Subcutaneous abdominal adipose tissue (tissue), 5 donors: ENCODE measurements around the gene BMPR1A.

Experiments used
- H3K27ac ChIP-seq: one replicate; pipeline ENCODE4 v1.7.0; 2013; ENCODE audit warnings: low read depth, mild to moderate bottlenecking, inconsistent platforms, low read length, moderate library complexity
- H3K27me3 ChIP-seq, 5 donors: one replicate each; pipeline ENCODE4 v1.7.0; 2013; ENCODE audit warnings: low read length in 5 of 5, inconsistent platforms in 1 of 5; ENCODE audit not compliant: control insufficient read depth in 5 of 5, insufficient read depth in 4 of 5
- H3K36me3 ChIP-seq, 5 donors: one replicate each; pipeline ENCODE4 v1.7.0; 2013; ENCODE audit warnings: low read length in 5 of 5; ENCODE audit not compliant: control insufficient read depth in 5 of 5, insufficient read depth in 5 of 5
- H3K4me1 ChIP-seq, 5 donors: one replicate each; pipeline ENCODE4 v1.7.0; 2013; ENCODE audit warnings: low read length in 5 of 5, mild to moderate bottlenecking in 3 of 5, moderate library complexity in 1 of 5; ENCODE audit not compliant: control insufficient read depth in 5 of 5, insufficient read depth in 5 of 5
- H3K4me3 ChIP-seq, 5 donors: one replicate each; pipeline ENCODE4 v1.7.0; 2013; ENCODE audit warnings: low read length in 5 of 5, low read depth in 1 of 5
- H3K9ac ChIP-seq, 5 donors: one replicate each; pipeline ENCODE4 v1.7.0; 2013; ENCODE audit warnings: low read length in 5 of 5, mild to moderate bottlenecking in 4 of 5, moderate library complexity in 3 of 5
- H3K9me3 ChIP-seq, 5 donors: one replicate each; pipeline ENCODE4 v1.7.0; 2013; ENCODE audit warnings: low read length in 5 of 5; ENCODE audit not compliant: control insufficient read depth in 5 of 5
- donor health status: healthy.
- donor health status: healthy.
- donor health status: healthy.
- donor health status: healthy.
- donor health status: healthy.

The BMPR1A gene

GRCh38 chr10:86955501-86956194, 199.2 kb downstream of the BMPR1A start:
- H3K9ac ChIP-seq, result peak overlapping the region; percentile 63 to 89 (median 78)
- peak overlapping the region; percentile 38 to 80 (median 72) for H3K4me3 ChIP-seq
- H3K4me1 ChIP-seq, result peaks cover 23 to 96% (median 82%) of the 10 kb centered on the region in 5 donors
- H3K27ac ChIP-seq, result peak overlapping the region; percentile 99
- H3K9me3 ChIP-seq, result no peaks in the 10 kb centered on the region
- no peaks in the 10 kb centered on the region for H3K27me3 ChIP-seq
- H3K36me3 ChIP-seq, result no peaks in the 10 kb centered on the region

GRCh38 chr10:86956195-86956847, 199.9 kb downstream of the BMPR1A start:
- Histone ChIP-seq H3K9me3 (no peaks in the 10 kb centered on the region), H3K36me3 (peaks cover 0 to 4% (median 2%) of the 10 kb centered on the region in 5 donors), H3K27me3 (no peaks in the 10 kb centered on the region), H3K27ac (peak overlapping the region; percentile 99), H3K4me3 (peak overlapping the region; percentile 16 to 80 (median 72)), H3K4me1 (peaks cover 23 to 93% (median 82%) of the 10 kb centered on the region in 5 donors), H3K9ac (peak overlapping the region in 4 of 5 donors; percentile 33 to 88 (median 58))

- H3K9ac ChIP-seq, result peak overlapping the region; percentile 10 to 88 (median 44)
Observed at GRCh38 chr10:86956848-86957448, 200.5 kb downstream of the BMPR1A start.

GRCh38 chr10:86957471-86958115, 201.2 kb downstream of the BMPR1A start, which contains the start of gene MMRN2:
TSS of gene MMRN2 (minus strand) at chr10:86957615. CDS start at chr10:86957541, 74 bp downstream.
- Histone ChIP-seq H3K4me3 (peak within 1 kb of the TSS; percentile 61 to 80 (median 73)), H3K9me3 (no peaks in the 10 kb centered on the region), H3K9ac (peak within 1 kb of the TSS; percentile 33 to 88 (median 49)), H3K27me3 (no peaks in the 10 kb centered on the region), H3K36me3 (peaks cover 0 to 14% (median 8%) of the 10 kb centered on the region in 5 donors), H3K27ac (peak within 1 kb of the TSS; percentile 99), H3K4me1 (peaks cover 23 to 84% (median 79%) of the 10 kb centered on the region in 5 donors)

More at GRCh38 chr10:86956848-86957448, 200.5 kb downstream of the BMPR1A start:
- no peaks in the 10 kb centered on the region for H3K9me3 ChIP-seq
- H3K27ac ChIP-seq, result peak overlapping the region; percentile 99
- H3K4me3 ChIP-seq, result peak overlapping the region; percentile 36 to 80 (median 72)
- H3K36me3 ChIP-seq, result peaks cover 0 to 9% (median 7%) of the 10 kb centered on the region in 5 donors
- peaks cover 23 to 90% (median 79%) of the 10 kb centered on the region in 5 donors for H3K4me1 ChIP-seq
- H3K27me3 ChIP-seq, result no peaks in the 10 kb centered on the region

GRCh38 chr10:86958116-86958900, 201.9 kb downstream of the BMPR1A start, which contains the start of gene SNCG:
TSS of gene SNCG (plus strand) at chr10:86958599. CDS start at chr10:86958698, 99 bp downstream.
- peak within 1 kb of the TSS; percentile 72 to 85 (median 75) for H3K4me3 ChIP-seq
- H3K4me1 ChIP-seq, result peaks cover 23 to 79% (median 79%) of the 10 kb centered on the region in 5 donors
- peaks cover 0 to 19% (median 8%) of the 10 kb centered on the region in 5 donors for H3K36me3 ChIP-seq
- no peaks in the 10 kb centered on the region for H3K9me3 ChIP-seq
- peak within 1 kb of the TSS; percentile 38 to 88 (median 62) for H3K9ac ChIP-seq
- H3K27me3 ChIP-seq, result no peaks in the 10 kb centered on the region
- H3K27ac ChIP-seq, result peak within 1 kb of the TSS; percentile 99

GRCh38 chr10:86958901-86959736, 202.7 kb downstream of the BMPR1A start:
- Histone ChIP-seq H3K36me3 (peaks cover 0 to 21% (median 8%) of the 10 kb centered on the region in 5 donors), H3K27ac (peak overlapping the region; percentile 99), H3K27me3 (no peaks in the 10 kb centered on the region), H3K4me1 (peaks cover 18 to 79% (median 71%) of the 10 kb centered on the region in 5 donors), H3K9me3 (no peaks in the 10 kb centered on the region), H3K9ac (peak overlapping the region; percentile 16 to 71 (median 53)), H3K4me3 (peak overlapping the region; percentile 72 to 85 (median 75))

GRCh38 chr10:86959737-86960002, 203.3 kb downstream of the BMPR1A start:
- Histone ChIP-seq H3K9me3 (no peaks in the 10 kb centered on the region), H3K27me3 (no peaks in the 10 kb centered on the region), H3K36me3 (peaks cover 0 to 21% (median 8%) of the 10 kb centered on the region in 5 donors), H3K4me3 (peak overlapping the region; percentile 25 to 80 (median 47)), H3K4me1 (peaks cover 14 to 79% (median 66%) of the 10 kb centered on the region in 5 donors), H3K27ac (peak overlapping the region; percentile 99), H3K9ac (peak overlapping the region; percentile 16 to 71 (median 53))

- Histone ChIP-seq H3K4me1 (peaks cover 14 to 75% (median 62%) of the 10 kb centered on the region in 5 donors), H3K9me3 (no peaks in the 10 kb centered on the region), H3K27ac (peak overlapping the region; percentile 99), H3K36me3 (peaks cover 0 to 21% (median 8%) of the 10 kb centered on the region in 5 donors), H3K9ac (peak overlapping the region in 4 of 5 donors; percentile 49 to 71 (median 58)), H3K4me3 (peak overlapping the region in 4 of 5 donors; percentile 17 to 80 (median 48)), H3K27me3 (no peaks in the 10 kb centered on the region)
Observed at GRCh38 chr10:86960003-86960862, 203.8 kb downstream of the BMPR1A start.
